SH-SY5Y (cell line): ENCODE results near the gene RUSC1.

Experiments used
- GATA2 ChIP-seq: IDR thresholded peaks from 2 replicates; pipeline ENCODE4 v1.6.1; 2011; ENCODE audit warnings: mild to moderate bottlenecking, low read depth, low read length
- GATA3 ChIP-seq: IDR thresholded peaks from 2 replicates; pipeline ENCODE4 v1.6.1; 2011; ENCODE audit warnings: low read depth, mild to moderate bottlenecking, low read length, moderate library complexity

- TF ChIP-seq GATA2 (no peak), GATA3 (no peak)
Measured at GRCh38 chr1:155285631-155286044, 35.1 kb upstream of the RUSC1 start.
